HEK293 (cell line): ENCODE data around the gene AUP1.

ENCODE experiments used
- CTCF ChIP-seq: fragments of 450-650 bp; formaldehyde crosslinking; IDR thresholded peaks from 2 replicates; pipeline ENCODE4 v1.5.1; 2016; ENCODE audit warnings: missing biosample characterization, missing genetic modification characterization
- KLF1 ChIP-seq: fragments of 450-650 bp; formaldehyde crosslinking; IDR thresholded peaks from 2 replicates; pipeline ENCODE4 v1.5.1; 2016; ENCODE audit warnings: missing biosample characterization, missing genetic modification characterization
- KLF9 ChIP-seq: fragments of 450-650 bp; formaldehyde crosslinking; IDR thresholded peaks from 2 replicates; pipeline ENCODE4 v1.5.1; 2016; ENCODE audit warnings: missing biosample characterization, missing genetic modification characterization, low read depth
- YY1 ChIP-seq: fragments of 450-650 bp; formaldehyde crosslinking; IDR thresholded peaks from 2 replicates; pipeline ENCODE4 v1.5.1; 2018; ENCODE audit warnings: missing biosample characterization, missing genetic modification characterization
- ZNF747 ChIP-seq: fragments of 450-650 bp; formaldehyde crosslinking; IDR thresholded peaks from 2 replicates; pipeline ENCODE4 v1.5.1; 2016; ENCODE audit warnings: missing biosample characterization, missing genetic modification characterization

- TF ChIP-seq YY1 (tag by site-specific recombination) (no peak), CTCF (tag by site-specific recombination) (no peak), KLF9 (no peak), KLF1 (tag by site-specific recombination) (no peak), ZNF747 (tag by site-specific recombination) (no peak)
Measured at GRCh38 chr2:74488643-74489481, 40.6 kb downstream of the AUP1 start.
